ENCODE measurements around the gene STIL. TPM values are rescaled to one million over a fixed set of nuclear protein-coding genes. Genes with fewer than 3 reads are reported as not detected.

STIL gene
- total and polyA plus RNA-seq, 2 of the 13 experiments (the other 11 are each of a cell fraction or from before 2014, with no cell fraction given) = 13.7 to 18.6 TPM

DNA sequence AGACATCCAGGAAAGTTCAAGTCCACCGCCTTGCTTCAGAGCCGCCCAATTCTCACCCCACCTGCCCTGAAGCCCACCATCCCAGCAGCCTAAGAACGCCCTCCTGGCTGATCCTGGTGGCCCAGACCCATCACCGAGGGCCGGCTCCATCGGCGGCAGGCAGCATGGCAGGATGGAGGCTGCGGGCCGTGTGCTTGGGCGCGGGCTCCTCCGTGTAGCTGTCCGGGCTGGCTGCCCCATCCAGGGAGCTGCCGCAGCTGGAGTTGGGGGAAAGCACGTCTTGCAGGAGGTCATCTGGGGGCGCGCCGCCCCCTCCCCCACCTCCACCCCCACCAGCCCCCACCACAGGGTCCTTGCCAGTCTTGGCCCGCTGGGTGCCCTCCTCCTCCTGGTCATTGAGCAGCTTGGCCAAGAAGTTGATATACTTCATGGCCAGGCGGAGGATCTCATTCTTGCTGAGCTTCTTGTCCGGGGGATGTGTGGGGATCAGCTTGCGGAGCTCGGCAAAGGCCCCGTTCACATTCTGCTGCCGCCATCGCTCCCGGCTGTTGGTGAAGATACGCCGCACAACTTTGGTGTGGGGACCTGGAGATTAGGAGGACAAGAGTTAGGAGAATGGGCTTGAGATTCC is 94.2 kb downstream of the STIL start (continued):
- TF ChIP-seq FOXK1 (CRISPR knock-in tag; IDR thresholded peaks at IDR 0.05; ENCODE audit: borderline replicate concordance, low read depth) (no peak), LCORL (IDR thresholded peaks at IDR 0.05) (no peak), LCORL (CRISPR knock-in tag; IDR thresholded peaks at IDR 0.05) (no peak)

GRCh38 chr1:47219001-47219400 is 94.9 kb downstream of the STIL start:
- Histone ChIP-seq H3K27me3 (ENCODE audit: control insufficient read depth in 1 of 2, insufficient read depth in 2 of 2, low read length in 2 of 2) (peaks cover 0 to 56% of the 10 kb centered on the region in 2 experiments; a peak in 4 of 5 replicates), H3K79me2 (ENCODE audit: insufficient read depth, low read length) (no peaks in the 10 kb centered on the region), H3K36me3 (replicated peaks in 1 of 2; ENCODE audit: control insufficient read depth in 1 of 2, insufficient read depth in 2 of 2, low read length in 2 of 2) (no peaks in the 10 kb centered on the region), H3K4me2 (ENCODE audit: low read depth, low read length) (no peak overlapping the region), H3K27ac (ENCODE audit: extremely low read length, insufficient read depth, low read length) (no peak overlapping the region), H3K4me3 (replicated peaks in 1 of 3; ENCODE audit: insufficient read depth in 1 of 3, low read depth in 2 of 3, low read length in 3 of 3) (no peak overlapping the region), H2AFZ (ENCODE audit: low read length) (no peak overlapping the region), H3K9me3 (ENCODE audit: low read length) (no peaks in the 10 kb centered on the region), H4K20me1 (ENCODE audit: insufficient read depth, low read length) (no peaks in the 10 kb centered on the region), H3K4me1 (ENCODE audit: insufficient read depth, low read length) (peaks cover 31% of the 10 kb centered on the region), H3K9ac (ENCODE audit: insufficient read depth, low read depth, low read length) (no peak overlapping the region)
- ATAC-seq (no peak), DNase-seq (ENCODE audit: low spot score) (no peak), FAIRE-seq (no peak)
- in situ Hi-C loops (cut with HindIII; ENCODE audit: extremely low pct_ligation_motif_present, low pct_unique_long_range_greater_than_20kb) = no loop called here
- ChIA-PET CTCF (ENCODE audit: low intra/inter-chr PET ratio, low total read pairs) (no interaction called here), POLR2A (no interaction called here)
- BruUV-seq (replicated peaks) = no TSS peak
- WGBS (ENCODE audit: low lambda C conversion rate) = 0% methylated on average over 2 of the region's 4 CpGs
- intact Hi-C loops (cut with micrococcal nuclease; ENCODE audit: unreplicated experiment) = no loop called here
- TF ChIP-seq, protein P1, sequence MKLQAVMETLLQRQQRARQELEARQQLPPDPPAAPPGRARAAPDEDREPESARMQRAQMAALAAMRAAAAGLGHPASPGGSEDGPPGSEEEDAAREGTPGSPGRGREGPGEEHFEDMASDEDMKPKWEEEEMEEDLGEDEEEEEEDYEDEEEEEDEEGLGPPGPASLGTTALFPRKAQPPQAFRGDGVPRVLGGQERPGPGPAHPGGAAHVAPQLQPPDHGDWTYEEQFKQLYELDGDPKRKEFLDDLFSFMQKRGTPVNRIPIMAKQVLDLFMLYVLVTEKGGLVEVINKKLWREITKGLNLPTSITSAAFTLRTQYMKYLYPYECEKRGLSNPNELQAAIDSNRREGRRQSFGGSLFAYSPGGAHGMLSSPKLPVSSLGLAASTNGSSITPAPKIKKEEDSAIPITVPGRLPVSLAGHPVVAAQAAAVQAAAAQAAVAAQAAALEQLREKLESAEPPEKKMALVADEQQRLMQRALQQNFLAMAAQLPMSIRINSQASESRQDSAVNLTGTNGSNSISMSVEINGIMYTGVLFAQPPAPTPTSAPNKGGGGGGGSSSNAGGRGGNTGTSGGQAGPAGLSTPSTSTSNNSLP (IDR thresholded peaks at IDR 0.05; ENCODE audit: low read depth, low read length) = no peak
- TF ChIP-seq ZSCAN30 (CRISPR knock-in tag; IDR thresholded peaks at IDR 0.05) (no peak), NFE2 (CRISPR knock-in tag; IDR thresholded peaks at IDR 0.05) (no peak), PAX8 (CRISPR knock-in tag; IDR thresholded peaks at IDR 0.05; ENCODE audit: borderline replicate concordance) (no peak), RBFOX2 (IDR thresholded peaks at IDR 0.05; ENCODE audit: low read depth, low read length) (no peak), ZNF451 (CRISPR knock-in tag; IDR thresholded peaks at IDR 0.05) (no peak), HMG20B (CRISPR knock-in tag; conservative IDR thresholded peaks at IDR 0.05) (no peak), MLXIP (CRISPR knock-in tag; IDR thresholded peaks at IDR 0.05; ENCODE audit: borderline replicate concordance) (no peak), KDM6A (CRISPR knock-in tag; IDR thresholded peaks at IDR 0.05; ENCODE audit: low read depth) (no peak), KLF12 (CRISPR knock-in tag; IDR thresholded peaks at IDR 0.05; ENCODE audit: borderline replicate concordance) (no peak), ZNF761 (CRISPR knock-in tag; conservative IDR thresholded peaks at IDR 0.05) (no peak), FOSL1 (CRISPR knock-in tag; IDR thresholded peaks at IDR 0.05; ENCODE audit: borderline replicate concordance) (no peak), PITX1 (CRISPR knock-in tag; IDR thresholded peaks at IDR 0.05) (no peak), CSRNP1 (CRISPR knock-in tag; IDR thresholded peaks at IDR 0.05) (no peak)
- TF ChIP-seq, protein P2, sequence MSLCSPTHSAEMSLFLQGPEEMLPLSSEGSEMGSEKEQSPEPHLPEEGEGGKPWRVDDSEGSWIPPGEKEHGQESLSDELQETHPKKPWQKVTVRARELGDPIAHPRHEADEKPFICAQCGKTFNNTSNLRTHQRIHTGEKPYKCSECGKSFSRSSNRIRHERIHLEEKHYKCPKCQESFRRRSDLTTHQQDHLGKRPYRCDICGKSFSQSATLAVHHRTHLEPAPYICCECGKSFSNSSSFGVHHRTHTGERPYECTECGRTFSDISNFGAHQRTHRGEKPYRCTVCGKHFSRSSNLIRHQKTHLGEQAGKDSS (CRISPR knock-in tag; IDR thresholded peaks at IDR 0.05; ENCODE audit: borderline replicate concordance, low read depth) = no peak

All from HepG2 (cell line).